ENCODE data around the gene ZYG11A. TPM values are rescaled to one million over a fixed set of nuclear protein-coding genes. Genes with fewer than 3 reads are reported as not detected.

Gene ZYG11A
- total and polyA plus RNA-seq, 2 of the 8 experiments (the other 6 are each of a cell fraction or from before 2014, with no cell fraction given): 0.89 to 2.6 TPM

GRCh38 chr1:52852854-52853253 lies 10.3 kb downstream of the ZYG11A start:
- Histone ChIP-seq H4K8ac (ENCODE audit: extremely low read depth, insufficient read depth, low read length) (no peak overlapping the region), H3K9me3 (ENCODE audit: insufficient read depth in 2 of 2, low read depth in 1 of 2, low read length in 1 of 2) (no peaks in the 10 kb centered on the region), H2AK5ac (ENCODE audit: low read depth, low read length) (no peak overlapping the region), H3K9ac (replicated peaks in 1 of 4; ENCODE audit: extremely low read depth in 1 of 4, low read depth in 3 of 4, low read length in 3 of 4) (no peak overlapping the region), H3K56ac (replicated peaks; ENCODE audit: insufficient read length, low read depth, low read length) (no peak overlapping the region), H4K20me1 (replicated peaks in 1 of 2; ENCODE audit: control insufficient read depth in 1 of 2, insufficient read depth in 2 of 2, low read length in 2 of 2) (no peaks in the 10 kb centered on the region), H2BK120ac (replicated peaks; ENCODE audit: low read depth, low read length) (no peak overlapping the region), H2BK12ac (ENCODE audit: low read depth, low read length) (no peak overlapping the region), H2AFZ (ENCODE audit: low read length) (no peak overlapping the region), H4K5ac (ENCODE audit: insufficient read length, low read depth, low read length) (no peak overlapping the region), H3K79me1 (ENCODE audit: low read depth, low read length) (no peaks in the 10 kb centered on the region), H3K4me2 (ENCODE audit: insufficient read depth in 1 of 2, low read depth in 2 of 2, low read length in 2 of 2) (no peak overlapping the region), H3K4me3 (ENCODE audit: extremely low read depth in 1 of 4, insufficient read depth in 2 of 4, low read depth in 3 of 4, low read length in 4 of 4) (no peak overlapping the region), H3K23me2 (ENCODE audit: low read depth, low read length) (no peaks in the 10 kb centered on the region), H3K23ac (ENCODE audit: insufficient read length) (no peak overlapping the region), H2BK20ac (ENCODE audit: low read length) (no peak overlapping the region), H4K91ac (replicated peaks; ENCODE audit: insufficient read length, low read length) (no peak overlapping the region), H3K18ac (ENCODE audit: extremely low read depth, low read length) (no peak overlapping the region), H2BK5ac (ENCODE audit: low read depth, low read length) (no peak overlapping the region), H3K27ac (ENCODE audit: low read depth, low read length) (no peak overlapping the region), H2BK15ac (ENCODE audit: low read length) (no peak overlapping the region), H3K36me3 (ENCODE audit: control insufficient read depth in 2 of 4, insufficient read depth in 4 of 4, low read length in 3 of 4) (no peaks in the 10 kb centered on the region; a peak in 1 of 8 replicates), H3K4me1 (replicated peaks in 1 of 4; ENCODE audit: control insufficient read depth in 3 of 4, insufficient read depth in 4 of 4, low read length in 3 of 4) (no peaks in the 10 kb centered on the region), H3K79me2 (ENCODE audit: control insufficient read depth in 1 of 2, insufficient read depth in 2 of 2, low read length in 2 of 2) (no peaks in the 10 kb centered on the region), H3K27me3 (replicated peaks in 1 of 4; ENCODE audit: control insufficient read depth in 3 of 4, extremely low read depth in 1 of 4, insufficient read depth in 3 of 4, low read length in 3 of 4) (no peaks in the 10 kb centered on the region), H3K4ac (replicated peaks; ENCODE audit: insufficient read length, low read depth, low read length) (no peak overlapping the region), H3K14ac (ENCODE audit: insufficient read length) (no peak overlapping the region)
- no peak for FAIRE-seq
- ChIA-PET CTCF (ENCODE audit: partially characterized antibody) (interaction anchor here (0.6 to 1.7 kb wide), 3 partner anchors 10 to 391 kb away, joined by 4 to 7 read pairs (median 5); partner anchors contain the start of gene ZYG11A), POLR2A (ENCODE audit: partially characterized antibody) (no interaction called here)
- WGBS, 2 experiments (ENCODE audit: extremely low coverage in 1 of 2, insufficient coverage in 1 of 2, insufficient read length in 1 of 2, insufficient replicate concordance in 2 of 2, low coverage in 1 of 2, low lambda C conversion rate in 2 of 2, missing lambda C conversion rate in 1 of 2): 89% methylated on average over 2 of the region's 2 CpGs; no CpG with 5 or more reads in 1 of the 2 experiments
- no peak for TF ChIP-seq CBX5 (IDR thresholded peaks at IDR 0.05; ENCODE audit: low read depth, low read length)
- no peak for DNase-seq (ENCODE audit: low read depth in 1 of 2, low spot score in 2 of 2)
